A204.1 (cell line): Measurements from ENCODE around the gene CCDC97.

Experiments used
- FAIRE-seq: peaks from 2 replicates; lab custom pipeline; 2012; peaks lifted over from hg19 to GRCh38; lab: Jason Lieb, UNC

CCDC97 gene

GRCh38 chr19:41320568-41320967, 10.6 kb downstream of the CCDC97 start:
- FAIRE-seq, result no peak

- no peak for FAIRE-seq
Measured at GRCh38 chr19:41321204-41321599, 11.2 kb downstream of the CCDC97 start.

GRCh38 chr19:41321600-41322270, 11.8 kb downstream of the CCDC97 start:
- no peak for FAIRE-seq

DNA sequence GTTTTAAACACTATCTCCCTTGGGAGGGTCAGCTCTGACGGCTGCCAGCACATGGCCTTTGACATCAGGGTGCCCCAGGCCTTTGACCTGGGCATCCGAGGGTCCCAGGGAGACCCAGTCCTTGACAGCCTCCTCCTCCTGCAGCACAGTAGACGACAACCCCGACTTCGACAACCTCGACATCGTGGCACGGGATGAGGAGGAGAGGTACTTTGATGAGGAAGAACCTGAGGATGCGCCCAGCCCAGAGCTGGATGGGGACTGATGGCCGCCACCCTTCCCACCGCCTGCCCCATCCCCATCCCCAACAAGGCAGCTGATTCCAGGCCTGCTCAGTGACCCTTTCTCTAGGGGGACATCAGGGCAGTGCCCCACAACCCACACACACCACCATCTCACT, 12.5 kb downstream of the CCDC97 start:
- FAIRE-seq, result no peak

GRCh38 chr19:41323023-41323422, 13.1 kb downstream of the CCDC97 start:
- FAIRE-seq, result no peak

DNA sequence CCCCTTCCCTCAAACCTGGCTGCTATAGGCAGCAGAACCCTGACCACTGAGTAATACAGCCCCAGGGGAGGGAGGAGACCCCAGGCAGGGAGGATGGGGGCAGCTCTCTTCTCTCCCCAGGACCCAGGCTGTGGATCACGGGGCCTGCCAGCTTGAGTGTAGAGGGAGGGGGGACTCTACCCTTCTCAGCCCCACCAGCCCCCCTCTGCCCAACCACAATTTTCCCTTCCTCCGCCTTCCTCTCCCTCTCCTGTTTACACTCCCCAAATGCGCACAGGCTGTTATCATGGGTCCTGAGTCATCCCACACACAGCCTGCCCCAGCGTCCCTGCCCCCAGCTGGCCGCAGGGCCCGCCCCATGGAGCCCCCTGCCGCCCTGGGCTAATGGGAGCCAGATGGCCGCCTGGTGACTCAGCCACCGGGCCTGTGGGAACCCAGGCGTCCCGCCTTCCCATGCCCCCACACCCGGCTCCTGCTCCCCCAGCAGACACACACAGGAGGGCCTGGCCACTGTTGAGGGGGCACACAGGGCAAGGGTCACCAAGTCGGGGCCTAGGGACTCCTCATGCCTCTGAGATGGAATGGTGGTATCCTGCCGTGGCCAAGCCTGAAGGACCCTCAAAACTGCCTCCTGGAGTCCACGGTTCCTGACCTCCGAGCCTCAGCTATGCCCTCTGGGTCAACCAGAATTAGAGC, 13.6 kb downstream of the CCDC97 start:
- FAIRE-seq, result no peak

- FAIRE-seq, result no peak
Measured at GRCh38 chr19:41324231-41324702, 14.3 kb downstream of the CCDC97 start.

GRCh38 chr19:41324921-41325639, 15.1 kb downstream of the CCDC97 start:
- FAIRE-seq, result no peak

GRCh38 chr19:41325640-41325946, 15.6 kb downstream of the CCDC97 start:
- no peak for FAIRE-seq

GRCh38 chr19:41325947-41326706, 16.2 kb downstream of the CCDC97 start:
- FAIRE-seq, result no peak

DNA sequence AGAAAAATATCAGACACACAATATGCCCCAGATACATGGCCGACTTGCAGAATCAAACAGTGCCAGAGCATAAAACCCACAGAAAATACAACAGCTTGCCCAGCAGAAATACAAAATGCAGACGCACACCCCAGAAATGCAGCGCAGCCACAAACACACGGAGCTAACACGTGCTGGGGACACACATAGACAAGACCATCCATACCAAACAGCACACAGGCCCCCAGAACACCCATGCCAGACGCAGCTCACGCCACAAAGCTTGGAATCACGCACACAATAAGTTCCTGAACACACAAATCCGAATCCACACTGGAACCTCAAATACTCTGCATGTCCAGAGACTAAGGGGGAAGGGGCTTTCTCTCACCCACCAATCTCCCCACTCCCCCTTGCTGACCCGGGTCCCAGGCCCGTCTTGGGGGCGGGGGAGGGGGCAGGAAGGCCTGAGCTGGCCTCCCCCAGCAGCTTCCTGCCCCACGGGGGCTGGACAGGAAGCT, 17.2 kb downstream of the CCDC97 start:
- FAIRE-seq, result no peak

DNA sequence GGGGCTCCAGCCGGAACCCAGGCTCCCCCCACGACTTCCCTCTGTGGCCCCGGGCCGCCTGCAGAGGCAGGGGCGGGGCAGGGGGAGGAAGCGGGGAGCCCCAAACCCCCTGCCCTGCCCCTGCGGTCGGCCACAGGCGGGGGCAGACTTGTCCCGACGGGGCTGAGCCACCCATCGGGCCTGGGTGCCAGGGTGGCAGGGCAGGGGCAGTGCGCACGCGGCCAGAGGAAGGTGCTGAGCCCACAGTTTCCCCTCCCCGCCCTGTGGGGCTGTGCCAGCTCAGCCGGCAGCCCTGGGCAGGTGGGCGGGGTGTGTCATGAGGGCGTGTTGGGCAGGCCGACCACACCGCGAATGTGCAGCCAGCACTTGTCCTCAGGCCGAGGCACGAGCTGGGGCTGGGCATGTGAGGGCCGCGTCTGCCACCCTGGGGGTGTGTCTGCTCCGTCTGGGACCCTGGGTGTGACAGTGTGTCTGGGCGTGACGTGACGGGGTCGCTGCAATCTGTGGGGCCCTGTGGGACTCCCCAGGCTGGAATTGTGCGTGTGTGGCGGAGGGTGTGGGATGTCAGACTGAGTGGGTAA, 17.7 kb downstream of the CCDC97 start:
- no peak for FAIRE-seq

GRCh38 chr19:41328157-41328841, 18.3 kb downstream of the CCDC97 start:
- no peak for FAIRE-seq

DNA sequence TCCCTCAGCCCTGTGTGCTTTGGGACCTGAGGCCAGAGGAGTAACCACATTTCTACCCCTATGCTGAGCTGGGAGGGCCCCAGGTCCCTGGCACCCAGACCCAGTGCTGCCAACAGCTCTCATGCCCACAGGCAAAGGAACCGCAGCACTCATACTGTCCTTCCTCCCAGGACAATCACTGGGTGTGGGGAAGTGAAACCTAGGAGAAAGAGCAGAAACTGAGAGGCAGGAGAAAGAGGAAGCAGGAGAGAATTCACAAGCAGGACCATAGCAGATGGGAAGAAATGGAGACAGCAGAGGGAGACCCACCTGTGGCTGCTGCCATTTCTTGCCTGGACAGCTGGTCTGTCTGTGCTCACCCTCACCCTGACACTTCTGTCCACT, 18.9 kb downstream of the CCDC97 start:
- FAIRE-seq, result no peak

- FAIRE-seq, result no peak
Measured at GRCh38 chr19:41330481-41330880, 20.5 kb downstream of the CCDC97 start.

DNA sequence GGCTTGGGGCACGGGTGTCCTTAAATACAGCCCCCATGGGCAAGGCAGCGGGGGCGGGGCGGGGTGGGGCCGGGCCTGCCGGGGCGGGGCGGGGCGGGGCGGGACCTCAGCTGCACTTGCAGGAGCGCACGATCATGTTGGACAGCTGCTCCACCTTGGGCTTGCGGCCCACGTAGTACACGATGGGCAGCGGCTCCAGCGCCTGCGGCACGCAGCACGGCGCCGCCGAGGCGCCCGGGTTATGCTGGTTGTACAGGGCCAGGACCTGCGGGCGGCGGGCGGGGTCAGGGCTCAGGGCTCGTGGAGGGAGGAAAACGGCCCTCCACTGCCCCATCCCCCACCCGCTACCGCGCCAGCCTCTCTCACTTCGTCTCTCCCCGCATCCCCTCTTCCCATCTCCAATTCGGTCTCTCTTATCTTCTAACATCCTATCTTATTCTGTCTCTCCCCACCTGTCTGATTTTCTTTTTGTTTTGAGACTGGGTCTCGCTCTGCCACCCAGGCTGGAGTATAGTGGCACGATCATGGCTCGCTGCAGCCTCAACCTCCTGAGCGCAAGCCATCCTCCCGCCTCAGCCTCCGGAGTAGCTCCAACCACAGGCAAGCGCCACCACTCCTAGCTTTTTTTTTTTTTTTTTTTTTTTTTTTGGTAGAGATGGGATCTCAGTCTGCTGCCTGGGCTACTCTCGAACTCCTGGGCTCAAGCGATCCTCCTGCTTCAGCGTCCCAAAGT, 21.1 kb downstream of the CCDC97 start:
- no peak for FAIRE-seq

GRCh38 chr19:41332000-41332399, 22.0 kb downstream of the CCDC97 start:
- FAIRE-seq, result no peak

GRCh38 chr19:41332468-41332867, 22.5 kb downstream of the CCDC97 start:
- FAIRE-seq, result no peak

- FAIRE-seq, result no peak
Measured at GRCh38 chr19:41334793-41335192, 24.8 kb downstream of the CCDC97 start.

DNA sequence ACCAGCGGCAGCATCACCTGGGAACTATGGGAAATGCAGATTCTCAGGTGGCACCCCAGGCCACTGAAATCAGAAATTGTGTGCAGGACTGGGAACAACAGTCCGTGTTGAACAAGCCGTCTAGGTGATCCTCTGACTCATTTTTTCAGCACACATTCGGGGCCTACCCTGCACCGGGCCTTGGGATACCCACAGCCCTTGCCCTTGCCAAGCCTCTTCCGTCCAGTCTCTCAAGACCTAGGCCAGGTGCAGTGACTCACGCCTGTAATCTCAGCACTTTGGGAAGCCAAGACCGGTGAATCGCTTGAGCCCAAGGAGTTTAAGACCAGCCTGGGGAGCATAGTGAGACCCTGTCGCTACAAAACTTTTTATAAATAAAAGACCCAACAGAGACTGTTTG, 25.5 kb downstream of the CCDC97 start:
- no peak for FAIRE-seq

GRCh38 chr19:41339936-41340335, 30.0 kb downstream of the CCDC97 start:
- no peak for FAIRE-seq
